GM21447 (cell line): ENCODE data around the gene PLXNA4.
"Not testable (repeated sequence)": the region's sequence is repeated elsewhere in the genome, so short reads cannot be mapped to it uniquely, and the experiment has no call there.

Source experiments
- ATAC-seq: cut with Tn5 transposase; IDR thresholded peaks from one replicate; pipeline ENCODE4 v1.9.1; 2021; ENCODE audit not compliant: unreplicated experiment

PLXNA4 gene

GRCh38 chr7:132398253-132398925 lies 177.9 kb downstream of the PLXNA4 start:
- no peak for ATAC-seq

GRCh38 chr7:132397070-132397469 lies 179.2 kb downstream of the PLXNA4 start:
- no peak for ATAC-seq

- ATAC-seq, result no peak
These were observed 180.9 kb downstream of the PLXNA4 start for GRCh38 chr7:132395361-132395760.

GRCh38 chr7:132394283-132395198 lies 181.7 kb downstream of the PLXNA4 start:
- no peak for ATAC-seq

GRCh38 chr7:132393789-132394261 lies 182.4 kb downstream of the PLXNA4 start:
- no peak for ATAC-seq

GRCh38 chr7:132392713-132393112 lies 183.6 kb downstream of the PLXNA4 start:
- no peak for ATAC-seq

- no peak for ATAC-seq
These were observed 185.6 kb downstream of the PLXNA4 start for GRCh38 chr7:132390705-132391104.

- ATAC-seq, result not testable (repeated sequence)
These were observed 186.2 kb downstream of the PLXNA4 start for GRCh38 chr7:132390049-132390448.

GRCh38 chr7:132388688-132389087 lies 187.6 kb downstream of the PLXNA4 start:
- ATAC-seq, result no peak

GRCh38 chr7:132387596-132387995 lies 188.7 kb downstream of the PLXNA4 start:
- no peak for ATAC-seq

- ATAC-seq, result no peak
These were observed 190.0 kb downstream of the PLXNA4 start for GRCh38 chr7:132386201-132386681.

- ATAC-seq, result no peak
These were observed 192.3 kb downstream of the PLXNA4 start for GRCh38 chr7:132383962-132384361.

GRCh38 chr7:132381742-132382472 lies 194.4 kb downstream of the PLXNA4 start:
- ATAC-seq, result no peak

GRCh38 chr7:132380059-132380458 lies 196.2 kb downstream of the PLXNA4 start:
- no peak for ATAC-seq

- no peak for ATAC-seq
These were observed 197.0 kb downstream of the PLXNA4 start for GRCh38 chr7:132379292-132379691.

- ATAC-seq, result no peak
These were observed 198.3 kb downstream of the PLXNA4 start for GRCh38 chr7:132377703-132378584.

GRCh38 chr7:132377015-132377414 lies 199.3 kb downstream of the PLXNA4 start:
- ATAC-seq, result no peak

- no peak for ATAC-seq
These were observed 199.8 kb downstream of the PLXNA4 start for GRCh38 chr7:132376361-132377013.

- ATAC-seq, result no peak
These were observed 202.4 kb downstream of the PLXNA4 start for GRCh38 chr7:132373879-132374278.

GRCh38 chr7:132373041-132373440 lies 203.2 kb downstream of the PLXNA4 start:
- no peak for ATAC-seq
